ENCODE measurements around the gene CNIH2. TPM values are rescaled to one million over a fixed set of nuclear protein-coding genes. Genes with fewer than 3 reads are reported as not detected.
A peak's percentile ranks its signal among the peaks of the same experiment; 100 is the strongest.

CNIH2 gene
- total RNA-seq, 1 donor, result 1.1 TPM

DNA sequence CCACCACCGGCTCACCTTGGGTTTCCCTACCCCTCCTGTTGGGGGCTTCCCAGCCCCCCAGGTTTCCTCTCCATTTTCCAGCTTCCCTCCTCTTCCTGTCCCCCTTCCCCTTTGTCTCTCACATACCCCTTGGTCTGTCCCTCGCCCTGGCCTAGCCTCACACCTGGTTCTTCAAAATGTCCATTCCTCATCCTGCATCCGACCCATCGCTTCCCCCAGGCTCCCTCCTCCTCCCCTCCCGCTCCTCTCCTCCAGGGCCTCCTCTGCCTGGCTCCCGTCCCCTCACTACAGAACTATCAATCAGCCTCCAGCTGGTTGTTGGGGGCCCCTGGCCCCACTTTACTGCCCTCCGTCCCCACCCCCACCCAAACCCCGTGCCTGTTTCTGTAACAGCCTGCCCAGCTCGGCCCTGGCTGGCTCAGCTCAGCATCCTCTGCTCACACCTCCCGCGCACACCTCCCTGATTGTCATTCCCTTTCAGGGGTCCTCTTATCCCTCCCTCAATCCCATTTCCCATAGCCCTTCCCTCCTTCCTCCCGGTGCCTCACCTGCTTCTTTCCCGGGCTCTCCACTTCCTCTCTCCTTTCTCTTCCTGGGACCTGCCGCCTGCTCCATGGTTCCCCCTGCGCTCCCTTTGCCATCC lies 1.2 kb downstream of the CNIH2 start:
- DNase-seq (ENCODE audit: low read depth), result no peak
- H3K4me3 ChIP-seq (ENCODE audit: low read depth, low read length), result no peak overlapping the region
- TF ChIP-seq, protein P1, sequence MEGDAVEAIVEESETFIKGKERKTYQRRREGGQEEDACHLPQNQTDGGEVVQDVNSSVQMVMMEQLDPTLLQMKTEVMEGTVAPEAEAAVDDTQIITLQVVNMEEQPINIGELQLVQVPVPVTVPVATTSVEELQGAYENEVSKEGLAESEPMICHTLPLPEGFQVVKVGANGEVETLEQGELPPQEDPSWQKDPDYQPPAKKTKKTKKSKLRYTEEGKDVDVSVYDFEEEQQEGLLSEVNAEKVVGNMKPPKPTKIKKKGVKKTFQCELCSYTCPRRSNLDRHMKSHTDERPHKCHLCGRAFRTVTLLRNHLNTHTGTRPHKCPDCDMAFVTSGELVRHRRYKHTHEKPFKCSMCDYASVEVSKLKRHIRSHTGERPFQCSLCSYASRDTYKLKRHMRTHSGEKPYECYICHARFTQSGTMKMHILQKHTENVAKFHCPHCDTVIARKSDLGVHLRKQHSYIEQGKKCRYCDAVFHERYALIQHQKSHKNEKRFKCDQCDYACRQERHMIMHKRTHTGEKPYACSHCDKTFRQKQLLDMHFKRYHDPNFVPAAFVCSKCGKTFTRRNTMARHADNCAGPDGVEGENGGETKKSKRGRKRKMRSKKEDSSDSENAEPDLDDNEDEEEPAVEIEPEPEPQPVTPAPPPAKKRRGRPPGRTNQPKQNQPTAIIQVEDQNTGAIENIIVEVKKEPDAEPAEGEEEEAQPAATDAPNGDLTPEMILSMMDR (IDR thresholded peaks at IDR 0.05; ENCODE audit: insufficient read depth, low read length), result no peak

DNA sequence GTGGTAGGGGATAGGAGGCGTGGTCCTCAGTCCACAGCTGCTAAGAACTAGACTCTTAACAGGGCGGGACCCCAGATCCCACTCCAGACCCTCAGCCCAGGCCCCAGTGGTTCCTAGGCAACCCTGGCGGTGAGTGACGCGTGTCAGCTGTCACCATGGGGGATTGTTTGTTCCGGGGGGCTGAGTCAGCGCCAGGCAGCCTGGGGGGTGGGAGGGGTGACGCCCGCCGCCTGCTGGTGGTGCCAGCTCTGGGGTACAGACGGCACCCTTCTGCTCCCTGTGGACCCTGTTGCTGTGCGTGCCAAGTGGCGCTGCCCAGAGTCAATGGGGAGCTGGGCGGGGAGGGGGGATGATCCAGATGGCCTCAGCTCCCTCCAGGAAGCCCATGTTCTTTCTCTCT lies 2.5 kb downstream of the CNIH2 start:
- TF ChIP-seq, protein P1 (IDR thresholded peaks at IDR 0.05; ENCODE audit: insufficient read depth, low read length), result no peak
- no peak for DNase-seq (ENCODE audit: low read depth)
- no peak overlapping the region for H3K4me3 ChIP-seq (ENCODE audit: low read depth, low read length)

DNA sequence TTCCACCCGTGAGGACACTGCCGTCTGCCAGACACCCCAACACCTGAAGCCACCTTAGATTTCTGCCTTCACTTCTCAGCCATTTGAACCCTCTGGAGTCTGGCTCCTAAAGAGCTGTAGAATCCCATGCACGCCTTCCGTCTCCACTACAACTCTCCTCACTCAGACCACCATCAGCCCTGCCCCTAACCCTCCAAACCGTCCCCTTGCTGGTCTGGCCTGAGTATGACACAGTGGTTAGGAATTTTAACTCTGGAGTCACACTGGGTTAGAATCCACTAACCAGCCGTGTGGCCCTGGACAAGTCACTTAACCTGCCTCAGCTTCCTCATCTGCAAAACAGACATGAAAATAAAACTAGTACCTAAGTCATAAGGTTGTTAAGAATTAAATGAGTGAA lies 3.0 kb downstream of the CNIH2 start:
- no peak for DNase-seq (ENCODE audit: low read depth)
- TF ChIP-seq, protein P1 (IDR thresholded peaks at IDR 0.05; ENCODE audit: insufficient read depth, low read length), result no peak
- H3K4me3 ChIP-seq (ENCODE audit: low read depth, low read length), result no peak overlapping the region

DNA sequence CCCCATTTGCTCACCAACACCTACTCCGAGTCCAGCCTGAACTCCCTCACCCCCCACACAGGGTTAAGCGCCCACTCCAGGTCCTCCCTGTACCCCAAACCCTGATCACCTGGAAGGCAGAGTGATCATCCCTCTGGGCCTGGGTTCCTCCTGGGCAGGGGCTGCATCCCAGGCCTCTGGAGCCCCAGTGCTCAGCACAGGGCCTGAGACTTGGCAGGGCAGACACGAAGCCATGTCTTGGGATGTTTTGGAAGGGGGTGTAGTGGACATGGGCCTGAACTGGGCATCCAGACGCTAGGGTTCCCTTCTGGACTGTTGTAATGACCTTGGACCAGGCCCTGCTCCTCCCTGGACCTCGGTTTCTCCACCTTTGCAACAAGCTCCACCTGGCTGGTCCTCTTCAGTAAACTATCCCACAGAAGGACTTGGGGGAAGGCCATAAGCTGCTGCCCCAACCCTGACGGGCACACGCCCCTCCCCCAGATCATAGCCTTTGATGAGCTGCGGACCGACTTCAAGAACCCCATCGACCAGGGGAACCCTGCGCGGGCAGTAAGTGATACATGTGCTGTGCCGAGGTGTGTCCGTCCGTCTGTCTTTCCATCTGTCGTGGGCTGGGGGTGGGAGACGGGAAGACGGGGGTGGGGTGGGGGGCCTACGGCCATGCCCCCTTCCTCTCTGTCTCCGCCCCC lies 3.9 kb downstream of the CNIH2 start:
- TF ChIP-seq, protein P1 (IDR thresholded peaks at IDR 0.05; ENCODE audit: insufficient read depth, low read length), result no peak
- no peak for DNase-seq (ENCODE audit: low read depth)
- no peak overlapping the region for H3K4me3 ChIP-seq (ENCODE audit: low read depth, low read length)

DNA sequence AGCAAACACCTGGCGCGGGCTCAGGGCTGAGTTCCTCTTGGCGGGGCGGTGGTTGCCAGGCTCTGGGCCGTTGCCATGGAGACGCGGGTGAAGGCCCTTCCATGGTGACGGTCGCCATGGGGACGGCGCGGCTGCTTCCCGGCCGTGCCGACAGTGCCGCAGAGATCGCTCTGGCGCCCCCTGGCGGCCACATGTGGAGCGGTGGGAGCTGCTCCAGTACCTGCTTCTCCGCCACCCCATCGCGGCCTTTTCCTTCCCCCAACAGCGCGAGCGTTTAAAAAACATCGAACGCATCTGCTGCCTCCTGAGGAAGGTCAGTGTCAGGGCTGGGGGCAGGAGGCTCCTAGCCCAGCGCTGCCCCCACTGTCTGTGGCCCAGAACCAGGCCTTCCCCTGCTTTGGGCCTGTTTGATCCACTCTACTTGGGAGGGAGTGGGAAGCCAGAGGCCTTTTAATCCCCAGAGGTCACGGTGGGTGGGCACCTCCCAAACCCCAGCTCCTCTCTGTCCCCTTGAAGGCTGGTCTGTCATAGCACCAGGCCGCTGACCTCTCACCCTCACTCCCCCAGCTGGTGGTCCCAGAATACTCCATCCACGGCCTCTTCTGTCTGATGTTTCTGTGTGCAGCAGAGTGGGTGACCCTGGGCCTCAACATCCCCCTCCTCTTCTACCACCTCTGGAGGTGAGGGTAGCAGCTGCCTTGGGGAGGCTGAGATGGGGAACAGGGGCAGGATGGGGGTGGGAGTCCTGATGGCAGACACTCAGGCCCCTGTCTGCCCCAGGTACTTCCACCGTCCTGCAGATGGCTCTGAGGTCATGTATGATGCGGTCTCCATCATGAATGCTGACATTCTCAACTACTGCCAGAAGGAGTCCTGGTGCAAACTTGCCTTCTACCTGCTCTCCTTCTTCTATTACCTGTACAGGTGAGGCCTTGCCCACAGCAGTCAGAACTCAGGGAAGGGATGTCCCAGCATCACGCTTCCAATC lies 4.8 kb downstream of the CNIH2 start:
- TF ChIP-seq, protein P1 (IDR thresholded peaks at IDR 0.05; ENCODE audit: insufficient read depth, low read length), result peak; percentile 92
- peak; percentile 89 for DNase-seq (ENCODE audit: low read depth)

DNA sequence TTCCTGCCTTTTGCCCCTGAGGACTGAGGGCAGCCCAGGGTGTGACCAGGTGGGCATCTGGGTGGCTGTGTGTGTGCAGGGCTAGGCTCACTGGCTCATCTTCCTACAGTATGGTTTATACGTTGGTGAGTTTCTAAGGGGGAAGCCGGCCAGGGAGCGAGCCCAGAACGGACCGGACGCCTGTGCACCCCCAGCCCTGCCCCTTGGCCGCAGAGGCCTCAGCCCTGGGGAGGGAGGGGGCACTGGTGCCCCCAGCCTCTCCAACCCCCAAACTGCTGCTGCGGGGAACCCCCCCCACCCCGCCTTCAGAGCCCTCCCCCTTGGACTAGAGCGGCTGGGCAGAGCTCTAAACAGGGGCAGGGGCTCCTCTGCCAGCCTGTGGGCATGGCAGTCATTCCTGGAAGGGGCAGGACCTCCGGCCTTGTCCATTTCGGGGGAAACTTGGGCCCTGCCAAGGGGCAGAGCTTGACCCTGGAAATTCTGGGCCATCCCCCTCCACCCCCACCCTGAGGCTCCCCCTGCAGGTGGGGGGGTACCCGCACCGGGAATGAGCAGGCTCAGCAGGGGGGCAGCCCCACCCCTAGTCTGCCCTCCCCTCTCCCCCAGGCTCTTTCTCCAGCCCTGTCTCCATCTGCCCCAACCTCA lies 5.6 kb downstream of the CNIH2 start:
- TF ChIP-seq, protein P1 (IDR thresholded peaks at IDR 0.05; ENCODE audit: insufficient read depth, low read length), result no peak
- no peak for DNase-seq (ENCODE audit: low read depth)
- no peak overlapping the region for H3K4me3 ChIP-seq (ENCODE audit: low read depth, low read length)

More for the DNA sequence above, 4.8 kb downstream of the CNIH2 start:
- no peak overlapping the region for H3K4me3 ChIP-seq (ENCODE audit: low read depth, low read length)

All from fibroblast of the aortic adventitia (primary cell).